Measurements from ENCODE around the gene ADGRE2.
"Not testable (repeated sequence)": the region's sequence is repeated elsewhere in the genome, so short reads cannot be mapped to it uniquely, and the experiment has no call there.

The ADGRE2 gene

GRCh38 chr19:14786421-14786851, 8.1 kb upstream of the ADGRE2 start:
- Histone ChIP-seq H3K4me1 (ENCODE audit: control insufficient read depth in 1 of 2, insufficient read depth in 1 of 2, low read depth in 1 of 2, low read length in 1 of 2) (peaks cover 59 to 62% of the 10 kb centered on the region in 2 experiments), H3K27ac (peak overlapping the region; percentile 94), H3K4me3 (ENCODE audit: low read depth in 1 of 2, low read length in 1 of 2) (peak overlapping the region; percentile 43 to 59), H3K36me3 (no peaks in the 10 kb centered on the region), H3K27me3 (no peaks in the 10 kb centered on the region), H3K9me3 (no peaks in the 10 kb centered on the region)
- TF ChIP-seq CTCF (IDR thresholded peaks at IDR 0.05): peak; percentile 86

DNA sequence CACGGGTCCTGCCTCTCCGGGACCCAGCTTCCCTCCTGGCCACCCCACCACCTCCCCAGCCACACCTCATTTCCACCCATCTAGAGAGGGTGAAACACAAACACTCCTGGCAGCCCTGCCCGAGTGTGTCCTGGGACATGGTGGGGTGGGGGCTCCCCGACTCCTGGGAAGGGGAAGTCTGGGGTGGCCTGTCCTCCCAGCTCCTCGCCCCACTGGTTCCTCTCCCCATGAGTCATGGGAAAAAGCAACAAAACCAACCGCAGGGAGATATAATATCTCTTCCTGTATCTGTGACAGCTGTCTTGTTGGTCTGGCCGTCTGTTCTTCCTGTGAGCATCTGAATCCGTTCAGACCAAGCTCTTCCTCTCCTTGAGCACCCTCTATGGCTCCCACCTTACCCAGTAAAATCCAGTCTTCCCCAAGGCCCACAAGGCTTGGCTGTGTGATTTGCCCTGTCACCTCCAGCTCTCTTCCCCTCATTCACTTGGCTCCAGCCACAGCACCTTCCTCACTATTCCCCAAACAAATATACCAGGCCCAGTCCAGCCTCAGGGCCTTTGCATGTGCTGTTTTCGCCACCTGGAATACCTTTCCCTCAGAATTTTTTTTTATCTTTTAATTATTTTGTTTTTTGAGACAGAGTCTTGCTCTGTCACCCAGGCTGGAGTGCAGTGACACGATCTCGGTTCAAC, 6.9 kb upstream of the ADGRE2 start:
- H3K9me3 ChIP-seq, H3K27me3 ChIP-seq, H3K36me3 ChIP-seq: not testable (repeated sequence)
- Histone ChIP-seq H3K27ac (peak overlapping the region; percentile 94), H3K4me3 (ENCODE audit: low read depth in 1 of 2, low read length in 1 of 2) (peak overlapping the region; percentile 43 to 59), H3K4me1 (ENCODE audit: control insufficient read depth in 1 of 2, insufficient read depth in 1 of 2, low read depth in 1 of 2, low read length in 1 of 2) (peaks cover 59 to 67% of the 10 kb centered on the region in 2 experiments)

- H3K36me3 ChIP-seq, H3K9me3 ChIP-seq, H3K27me3 ChIP-seq: not testable (repeated sequence)
- peak overlapping the region; percentile 43 to 59 for H3K4me3 ChIP-seq (ENCODE audit: low read depth in 1 of 2, low read length in 1 of 2)
- peaks cover 59 to 67% of the 10 kb centered on the region in 2 experiments for H3K4me1 ChIP-seq (ENCODE audit: control insufficient read depth in 1 of 2, insufficient read depth in 1 of 2, low read depth in 1 of 2, low read length in 1 of 2)
- H3K27ac ChIP-seq: peak overlapping the region; percentile 94
Observed at GRCh38 chr19:14784730-14785101, 6.4 kb upstream of the ADGRE2 start.

GRCh38 chr19:14783410-14783998, 5.1 kb upstream of the ADGRE2 start:
- Histone ChIP-seq H3K27ac (peak overlapping the region; percentile 94), H3K4me3 (ENCODE audit: low read depth in 1 of 2, low read length in 1 of 2) (peak overlapping the region; percentile 43 to 59), H3K4me1 (ENCODE audit: control insufficient read depth in 1 of 2, insufficient read depth in 1 of 2, low read depth in 1 of 2, low read length in 1 of 2) (peaks cover 59 to 66% of the 10 kb centered on the region in 2 experiments)
- H3K27me3 ChIP-seq, H3K9me3 ChIP-seq, H3K36me3 ChIP-seq: not testable (repeated sequence)

- TF ChIP-seq CTCF (IDR thresholded peaks at IDR 0.05): no peak
- H3K36me3 ChIP-seq: no peaks in the 10 kb centered on the region
- peak overlapping the region; percentile 94 for H3K27ac ChIP-seq
- peak overlapping the region; percentile 32 to 59 for H3K4me3 ChIP-seq (ENCODE audit: low read depth in 1 of 2, low read length in 1 of 2)
- peaks cover 53 to 59% of the 10 kb centered on the region in 2 experiments for H3K4me1 ChIP-seq (ENCODE audit: control insufficient read depth in 1 of 2, insufficient read depth in 1 of 2, low read depth in 1 of 2, low read length in 1 of 2)
- H3K9me3 ChIP-seq: no peaks in the 10 kb centered on the region
- H3K27me3 ChIP-seq: no peaks in the 10 kb centered on the region
Observed at GRCh38 chr19:14782626-14783409, 4.5 kb upstream of the ADGRE2 start.

DNA sequence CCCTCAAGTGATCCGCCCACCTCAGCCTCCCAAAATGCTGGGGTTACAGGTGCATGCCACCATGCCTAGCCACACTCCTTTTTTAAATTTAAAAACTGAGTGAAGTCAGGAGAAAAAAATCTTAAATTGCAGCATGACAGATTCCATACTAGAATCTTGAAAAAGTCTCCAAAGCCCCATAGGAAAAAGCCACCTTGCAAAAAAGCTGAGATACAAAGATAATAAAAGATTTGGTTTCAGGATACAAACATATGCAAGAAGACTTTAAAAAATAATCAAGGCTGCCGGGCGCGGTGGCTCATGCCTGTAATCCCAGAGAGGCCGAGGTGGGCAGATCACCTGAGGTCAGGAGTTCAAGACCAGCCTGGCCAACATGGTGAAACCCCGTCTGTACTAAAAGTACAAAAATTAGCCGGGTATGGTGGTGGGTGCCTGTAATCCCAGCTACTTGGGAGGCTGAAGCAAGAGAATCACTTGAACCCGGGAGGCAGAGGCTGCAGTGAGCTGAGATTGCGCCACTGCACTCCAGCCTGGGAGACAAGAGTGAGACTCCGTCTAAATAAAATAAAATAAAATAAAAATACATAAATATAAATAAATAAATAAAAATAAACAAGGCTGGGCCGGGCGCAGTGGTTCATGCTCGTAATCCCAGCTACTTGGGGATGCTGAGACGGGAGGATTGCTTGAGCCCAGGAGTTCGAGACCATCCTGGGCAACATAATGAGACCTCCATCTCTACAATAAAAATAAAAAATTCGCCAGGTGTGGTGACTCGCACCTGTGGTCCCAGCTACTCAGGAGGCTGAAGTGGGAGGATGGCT, 3.6 kb upstream of the ADGRE2 start:
- not testable (repeated sequence) for H3K36me3 ChIP-seq; H3K9me3 ChIP-seq; H3K27ac ChIP-seq; H3K4me3 ChIP-seq (ENCODE audit: low read depth in 1 of 2, low read length in 1 of 2); H3K27me3 ChIP-seq
- peaks cover 47 to 54% of the 10 kb centered on the region in 2 experiments for H3K4me1 ChIP-seq (ENCODE audit: control insufficient read depth in 1 of 2, insufficient read depth in 1 of 2, low read depth in 1 of 2, low read length in 1 of 2)

DNA sequence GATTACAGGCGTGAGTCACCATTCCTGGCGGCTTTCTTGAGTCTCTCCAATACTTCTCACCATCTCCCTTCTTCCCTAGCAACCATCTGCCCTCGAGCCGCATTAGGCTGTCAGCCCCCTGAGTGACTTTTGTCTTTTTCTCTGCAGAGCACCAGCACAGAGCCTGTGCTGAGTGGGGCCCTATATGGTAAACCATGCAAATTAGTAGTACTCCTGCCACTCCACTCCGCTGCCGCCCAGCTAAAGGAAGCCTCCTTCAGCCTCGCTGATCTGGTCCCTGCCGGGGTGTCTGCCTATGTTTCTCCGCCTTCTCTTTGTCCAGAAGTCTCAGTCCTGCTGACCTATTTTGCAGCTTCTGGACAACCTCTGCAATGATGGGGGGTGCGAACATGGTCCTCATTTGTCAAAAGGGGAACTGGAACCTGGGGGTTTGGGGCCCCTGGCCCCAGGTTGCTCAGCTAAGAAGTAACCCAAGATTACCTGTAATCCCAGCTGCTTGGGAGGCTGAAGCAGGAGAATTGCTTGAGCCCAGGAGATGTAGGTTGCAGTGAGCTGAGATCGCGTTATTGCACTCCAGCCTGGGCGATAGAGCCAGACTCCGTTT, 2.4 kb upstream of the ADGRE2 start:
- H3K27ac ChIP-seq: not testable (repeated sequence)

More for the DNA sequence above, 2.4 kb upstream of the ADGRE2 start:
- not testable (repeated sequence) for H3K36me3 ChIP-seq; H3K27me3 ChIP-seq; H3K4me3 ChIP-seq (ENCODE audit: low read depth in 1 of 2, low read length in 1 of 2); H3K9me3 ChIP-seq
- peaks cover 43 to 47% of the 10 kb centered on the region in 2 experiments for H3K4me1 ChIP-seq (ENCODE audit: control insufficient read depth in 1 of 2, insufficient read depth in 1 of 2, low read depth in 1 of 2, low read length in 1 of 2)

Data from neutrophil (primary cell).